DLD1 (cell line): ENCODE data around the gene NCOA4.
"Not testable (repeated sequence)": the region's sequence is repeated elsewhere in the genome, so short reads cannot be mapped to it uniquely, and the experiment has no call there.

ENCODE experiments used
- in situ Hi-C: cut with HindIII; loops from 2 replicates; pipeline ENCODE4 v1.10.0; 2017; ENCODE audit warnings: low sequenced_read_pairs

Gene NCOA4

DNA sequence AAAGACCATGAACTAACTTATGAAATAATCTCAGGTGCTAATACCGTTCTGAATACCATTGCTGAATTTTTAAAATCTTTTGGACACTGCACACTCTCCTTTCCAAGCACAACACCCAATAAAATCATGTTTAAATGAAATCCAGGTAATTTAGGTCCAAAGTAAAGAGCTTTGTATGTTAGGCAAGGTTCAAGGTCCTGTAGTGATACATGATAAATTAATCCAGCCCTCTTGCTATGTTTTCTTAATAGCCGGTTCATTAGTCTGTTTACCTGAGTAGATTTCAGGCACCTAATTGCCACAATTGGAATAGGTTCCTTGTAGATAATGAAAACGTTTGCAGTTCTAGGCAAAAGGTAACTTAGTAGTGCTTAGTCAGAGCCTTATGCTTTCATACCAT is 44.8 kb downstream of the NCOA4 start:
- in situ Hi-C loops, result not testable (repeated sequence)

DNA sequence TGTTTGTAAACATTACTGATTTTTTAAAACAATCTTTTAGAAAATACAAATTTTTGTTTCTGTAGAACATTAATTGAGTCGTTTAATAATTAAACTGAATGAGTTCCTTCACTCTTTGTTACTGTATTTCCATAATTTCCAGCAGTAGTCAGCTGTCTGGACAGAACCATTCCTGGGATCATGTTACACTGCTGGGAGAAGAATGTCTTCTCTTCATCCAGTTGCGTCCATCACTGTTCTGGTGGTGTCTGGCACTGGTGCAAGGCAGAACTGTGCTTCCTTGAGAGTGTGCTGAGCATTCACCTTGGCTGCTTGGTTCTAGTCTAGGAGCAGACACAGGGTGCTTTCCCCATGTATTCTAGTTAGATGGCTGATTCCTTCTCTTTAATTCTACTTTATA is 46.0 kb downstream of the NCOA4 start:
- in situ Hi-C loops, result not testable (repeated sequence)

DNA sequence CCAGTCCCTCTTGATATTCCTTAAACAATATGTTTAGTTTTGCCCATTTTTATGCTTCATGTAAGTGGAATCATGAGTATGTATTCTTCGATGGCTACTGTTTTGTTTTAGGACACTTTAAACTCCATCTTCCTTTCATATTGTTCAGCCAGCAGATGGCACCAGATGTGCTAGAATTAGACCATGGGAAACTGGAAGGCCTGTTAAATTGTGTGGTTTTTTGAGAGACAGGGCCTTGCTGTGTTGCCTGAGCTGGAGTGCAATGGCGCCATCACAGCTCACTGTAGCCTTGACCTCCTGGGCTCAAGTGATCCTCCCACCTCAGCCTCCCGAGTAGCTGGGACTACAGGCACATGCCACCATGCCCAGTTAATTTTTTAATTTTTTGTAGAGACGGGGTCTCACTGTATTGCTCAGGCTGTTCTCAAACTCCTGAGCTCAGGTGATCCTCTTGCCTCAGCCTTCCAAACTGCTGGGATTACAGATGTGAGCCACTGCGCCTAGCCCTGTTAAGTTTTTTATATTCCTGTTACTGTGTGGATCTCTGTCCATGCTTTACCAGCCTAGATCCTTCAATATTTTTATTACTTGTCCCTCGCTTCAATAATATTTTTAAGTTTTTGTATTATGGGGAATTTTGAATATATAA is 46.8 kb downstream of the NCOA4 start:
- in situ Hi-C loops, result not testable (repeated sequence)

DNA sequence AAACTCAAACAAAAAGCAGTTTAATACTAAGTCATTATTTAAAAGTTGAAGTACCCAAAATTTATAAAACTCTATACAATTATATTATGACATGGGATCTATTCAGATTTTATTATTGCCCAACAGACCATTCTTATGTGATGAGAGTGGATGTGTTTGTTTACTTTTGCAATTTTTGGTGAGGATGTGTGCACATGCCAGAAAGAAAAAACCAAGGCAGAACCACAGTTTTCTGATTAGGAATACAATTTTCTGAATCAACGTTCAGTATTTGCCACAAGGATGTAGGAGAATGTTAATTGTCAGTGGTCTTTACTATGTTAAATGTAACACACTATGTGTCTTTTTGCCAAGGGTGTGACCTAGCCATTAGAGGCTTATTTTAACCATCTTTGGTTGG is 49.1 kb downstream of the NCOA4 start:
- in situ Hi-C loops, result not testable (repeated sequence)

DNA sequence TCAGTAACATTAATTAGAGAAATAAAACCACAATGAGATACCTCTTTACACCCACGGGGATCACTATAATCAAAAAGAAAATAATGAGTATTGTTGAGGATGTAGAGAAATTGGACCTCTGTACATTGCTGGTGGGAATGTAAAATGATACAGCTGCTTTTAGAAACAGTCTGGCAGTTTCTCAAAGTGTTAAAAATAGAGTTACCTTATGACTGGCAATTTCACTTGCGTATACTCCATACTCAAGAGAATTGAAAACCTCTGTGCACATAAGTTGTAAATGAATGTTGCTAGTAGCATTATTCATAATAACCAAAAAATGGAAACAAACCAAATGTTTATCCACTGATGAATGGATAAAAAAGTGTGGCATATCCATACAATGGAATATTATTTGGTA is 51.9 kb downstream of the NCOA4 start:
- in situ Hi-C loops, result not testable (repeated sequence)

DNA sequence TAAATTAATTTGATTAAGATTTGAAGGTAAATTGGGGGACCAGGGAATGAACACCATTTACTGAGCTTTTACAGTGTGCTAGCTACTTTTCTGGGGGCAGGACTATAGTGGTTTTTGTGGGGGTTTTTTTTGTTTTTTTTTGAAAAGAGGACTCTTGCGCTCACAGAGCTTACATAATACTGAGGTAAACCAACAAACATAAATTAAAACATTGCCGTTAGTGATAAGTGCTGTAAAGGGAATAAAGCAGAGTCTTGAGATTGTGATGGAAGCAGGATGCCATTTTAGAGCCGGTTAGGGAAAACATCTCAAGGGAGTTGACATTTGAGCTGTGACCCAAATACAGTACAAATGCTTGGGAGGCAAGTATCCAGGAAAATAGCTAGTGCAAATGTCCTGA is 56.4 kb downstream of the NCOA4 start:
- in situ Hi-C loops, result not testable (repeated sequence)

DNA sequence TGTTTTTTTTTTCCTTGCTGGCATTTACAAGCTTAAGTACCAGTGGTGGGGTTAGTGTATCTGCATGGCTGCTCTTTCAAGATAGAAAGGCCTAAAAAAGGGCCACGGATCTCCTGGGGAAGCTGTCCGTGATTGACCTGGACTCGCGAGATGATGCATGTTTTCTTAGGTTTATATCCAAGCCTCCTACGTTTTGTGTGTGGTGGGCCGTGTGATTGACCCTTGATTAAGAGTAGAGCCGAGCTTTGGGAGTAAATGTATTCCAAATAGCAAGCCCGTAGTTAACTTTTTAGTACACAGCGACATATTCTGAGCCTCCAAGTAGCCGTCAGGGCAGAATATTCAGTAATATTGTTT is 57.6 kb downstream of the NCOA4 start:
- in situ Hi-C loops, result not testable (repeated sequence)

DNA sequence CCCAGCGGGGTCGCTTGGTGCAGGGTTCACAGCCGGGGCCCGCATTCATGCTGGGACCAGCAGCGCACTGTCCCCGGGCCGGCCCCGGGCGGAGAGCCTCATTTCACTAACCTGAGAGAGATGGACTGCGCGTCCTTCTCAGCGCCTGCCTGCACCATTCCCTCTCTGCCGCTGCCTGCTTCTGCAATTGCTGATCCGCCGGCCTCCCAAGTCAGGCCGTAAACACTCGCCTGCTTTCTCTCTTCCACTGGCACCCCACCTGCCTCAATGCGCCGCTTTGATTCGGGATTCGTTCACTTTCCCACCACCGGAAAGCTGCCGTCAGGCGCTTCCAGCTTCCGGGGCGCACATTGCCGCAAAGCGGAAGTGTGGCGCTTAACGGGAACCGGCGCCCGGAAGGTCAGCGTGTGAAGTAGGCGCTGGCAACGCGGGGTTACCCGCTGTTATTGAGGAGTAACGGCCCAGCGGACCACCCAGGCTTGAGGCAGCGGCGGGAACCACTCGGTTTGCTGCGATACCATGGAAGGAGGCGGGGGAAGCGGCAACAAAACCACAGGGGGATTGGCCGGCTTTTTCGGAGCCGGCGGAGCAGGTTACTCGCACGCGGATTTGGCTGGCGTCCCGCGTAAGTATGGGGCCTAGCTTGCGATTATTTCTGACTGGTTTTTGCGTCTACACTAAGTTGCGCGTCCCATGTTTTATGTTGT is 58.2 kb downstream of the NCOA4 start, which contains the start of gene TIMM23:
Gene TIMM23 (plus strand): TSS at position 384 of the 707 bp plus-strand sequence. CDS start 136 bp downstream, at position 520.
- in situ Hi-C loops, result not testable (repeated sequence)

DNA sequence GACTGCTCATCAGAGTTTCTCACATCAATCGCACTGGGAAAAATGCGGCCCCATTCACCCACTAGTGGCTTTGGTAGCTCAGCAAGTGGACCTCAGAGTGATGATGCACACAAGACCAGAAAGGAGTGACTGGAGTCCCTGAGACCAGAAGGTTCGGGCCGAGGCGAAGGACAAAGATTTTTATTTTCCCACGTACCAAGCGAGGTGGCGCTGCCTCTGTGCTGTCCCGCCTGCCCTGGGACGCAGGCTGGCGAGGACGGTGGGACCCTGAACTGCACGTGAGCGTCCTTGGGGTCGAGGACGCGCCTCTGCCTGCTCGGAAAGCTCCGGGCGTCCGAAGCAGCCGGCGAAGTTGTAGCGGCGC is 58.7 kb downstream of the NCOA4 start:
- in situ Hi-C loops, result not testable (repeated sequence)

DNA sequence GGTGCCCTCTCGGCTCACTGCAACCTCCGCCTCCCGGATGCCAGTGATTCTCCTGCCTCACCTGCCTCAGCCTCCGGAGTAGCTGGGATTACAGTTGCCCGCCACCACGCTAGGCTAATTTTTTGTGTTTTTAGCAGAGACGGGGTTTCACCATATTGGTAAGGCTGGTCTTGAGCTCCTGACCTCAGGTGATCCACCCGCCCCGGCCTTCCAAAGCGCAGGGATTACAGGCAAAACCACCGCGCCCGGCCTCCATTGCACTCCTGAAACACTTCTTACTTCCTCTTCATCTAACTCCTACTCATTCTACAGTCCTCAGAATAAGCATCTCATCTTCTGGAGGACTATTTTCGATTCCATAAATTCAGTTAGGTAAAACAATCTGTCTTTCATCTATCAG is 59.4 kb downstream of the NCOA4 start:
- in situ Hi-C loops, result not testable (repeated sequence)

DNA sequence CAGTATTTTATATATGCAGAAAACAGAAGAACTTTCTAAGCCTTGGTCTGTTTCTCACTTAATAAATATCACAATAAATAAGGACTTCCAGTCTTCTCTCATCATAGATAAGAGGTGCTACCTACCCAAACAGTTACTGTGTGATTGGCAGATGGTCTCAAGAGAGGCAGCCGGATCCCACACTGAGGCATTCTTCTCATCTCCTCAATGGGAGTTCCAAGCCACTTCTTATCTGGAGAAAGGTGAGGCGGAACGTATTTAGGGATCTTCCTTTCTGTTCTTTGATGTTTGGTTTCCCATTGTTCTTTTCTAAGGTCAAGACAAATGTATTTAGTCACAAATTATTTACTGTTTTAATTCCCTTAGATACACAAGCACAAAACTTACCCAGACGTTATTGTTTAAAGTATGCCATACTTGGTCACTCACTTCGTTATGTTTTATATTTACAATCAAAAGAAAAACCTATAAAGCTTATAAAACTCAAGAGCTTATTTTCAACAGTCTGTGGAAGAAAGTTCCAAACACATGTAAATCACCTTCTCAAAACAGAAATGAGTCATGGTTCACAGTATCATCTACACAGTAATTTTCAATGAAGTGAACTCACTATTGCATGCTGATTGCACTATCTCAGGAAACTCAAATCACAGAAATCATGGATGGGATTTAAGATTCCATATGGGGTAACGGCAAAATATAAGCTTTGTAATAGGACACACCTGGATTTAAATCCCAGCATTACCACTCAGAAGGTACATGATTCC is 67.6 kb downstream of the NCOA4 start:
- in situ Hi-C loops, result not testable (repeated sequence)

DNA sequence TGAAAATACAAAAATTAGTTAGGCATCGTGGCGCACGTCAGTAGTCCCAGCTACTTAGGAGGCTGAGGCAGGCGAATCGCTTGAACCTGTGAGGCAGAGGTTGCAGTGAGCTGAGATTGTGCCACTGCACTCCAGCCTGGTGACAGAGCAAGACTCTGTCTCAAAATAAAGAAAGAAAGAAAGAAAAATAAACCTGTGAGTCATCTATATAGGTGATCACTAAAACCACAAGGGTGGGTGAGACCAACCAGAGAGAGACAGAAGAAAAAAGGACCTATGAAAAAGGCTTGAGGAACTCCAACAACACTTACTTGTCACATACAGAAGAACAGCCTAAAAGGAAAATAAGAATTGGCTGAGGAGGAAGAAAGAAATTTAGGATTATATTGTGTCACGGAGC is 72.5 kb downstream of the NCOA4 start:
- in situ Hi-C loops, result not testable (repeated sequence)

DNA sequence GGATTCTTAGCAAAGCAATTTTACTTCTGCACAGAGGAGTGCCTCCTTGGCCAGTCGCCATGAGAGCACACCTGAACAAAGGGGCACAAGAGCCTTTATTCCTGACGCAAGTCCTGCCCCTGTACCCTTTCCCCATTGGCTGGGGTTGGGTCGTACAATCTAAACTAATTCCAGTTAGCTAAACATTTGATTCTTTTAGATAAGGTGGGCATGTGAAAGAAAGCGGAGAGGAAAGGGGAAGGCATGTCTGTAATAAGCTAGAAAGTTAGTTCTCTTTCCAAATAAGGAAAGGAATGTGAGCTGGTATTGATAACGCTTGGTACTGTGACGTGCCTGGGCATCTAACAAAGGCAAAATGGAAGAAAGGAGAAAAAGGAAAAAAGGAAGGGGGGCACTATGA is 73.8 kb downstream of the NCOA4 start:
- in situ Hi-C loops, result not testable (repeated sequence)
